GM12801 (cell line): Measurements from ENCODE around the gene FNDC3B.

Experiments
- CTCF ChIP-seq: IDR thresholded peaks from one replicate; pipeline ENCODE4 v1.5.1; 2011; ENCODE audit warnings: control low read depth; ENCODE audit not compliant: insufficient read length; ENCODE audit errors: extremely low read depth

FNDC3B gene

DNA sequence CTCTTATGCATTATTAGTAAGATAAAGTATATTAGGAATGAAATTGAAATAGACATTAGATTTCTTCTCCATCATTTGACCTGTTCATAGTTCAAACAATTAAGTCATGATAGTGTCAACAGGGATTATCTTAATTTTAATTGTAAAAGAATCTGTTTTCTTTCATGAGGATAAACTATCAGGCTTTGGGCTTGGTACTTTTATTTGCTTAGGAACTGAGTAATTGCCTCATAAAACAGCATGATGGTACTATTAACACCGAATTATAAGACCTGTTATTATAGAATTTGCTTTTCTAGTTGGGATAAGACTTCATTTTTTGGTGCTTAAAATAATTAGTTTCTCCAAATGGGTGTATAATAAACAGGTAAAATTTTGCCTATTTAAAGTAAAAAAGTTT, 71.8 kb downstream of the FNDC3B start:
- no peak for TF ChIP-seq CTCF

DNA sequence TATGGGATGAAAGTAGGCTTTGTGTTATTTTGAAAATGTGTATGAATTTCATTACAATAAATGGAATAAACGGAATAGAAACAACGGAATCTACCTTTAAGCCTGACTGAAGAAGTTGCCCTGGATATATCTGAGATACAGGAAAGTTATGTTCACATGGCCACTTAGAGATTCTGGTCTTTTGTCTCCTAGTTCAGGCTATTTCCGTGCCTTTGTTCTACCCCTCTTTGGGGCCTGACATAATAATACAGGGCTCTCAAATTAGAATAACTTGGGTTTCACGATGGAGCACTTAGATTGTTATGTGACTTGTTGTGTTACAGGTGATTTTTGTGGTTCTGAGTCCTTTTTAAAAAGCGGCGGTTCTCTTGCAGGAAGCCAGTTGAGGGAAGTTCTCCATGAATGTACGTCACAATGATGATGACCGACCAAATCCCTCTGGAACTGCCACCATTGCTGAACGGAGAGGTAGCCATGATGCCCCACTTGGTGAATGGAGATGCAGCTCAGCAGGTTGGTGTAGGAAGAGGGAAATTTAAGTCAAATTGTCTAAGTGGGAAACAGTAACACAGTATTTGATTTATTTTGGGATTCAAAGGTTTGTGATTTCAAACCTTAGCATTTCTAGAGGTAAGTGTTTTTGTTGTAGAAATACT, 72.8 kb downstream of the FNDC3B start:
- TF ChIP-seq CTCF, result no peak

GRCh38 chr3:172112734-172113120, 73.3 kb downstream of the FNDC3B start:
- no peak for TF ChIP-seq CTCF

GRCh38 chr3:172113710-172114109, 74.3 kb downstream of the FNDC3B start:
- TF ChIP-seq CTCF, result no peak

DNA sequence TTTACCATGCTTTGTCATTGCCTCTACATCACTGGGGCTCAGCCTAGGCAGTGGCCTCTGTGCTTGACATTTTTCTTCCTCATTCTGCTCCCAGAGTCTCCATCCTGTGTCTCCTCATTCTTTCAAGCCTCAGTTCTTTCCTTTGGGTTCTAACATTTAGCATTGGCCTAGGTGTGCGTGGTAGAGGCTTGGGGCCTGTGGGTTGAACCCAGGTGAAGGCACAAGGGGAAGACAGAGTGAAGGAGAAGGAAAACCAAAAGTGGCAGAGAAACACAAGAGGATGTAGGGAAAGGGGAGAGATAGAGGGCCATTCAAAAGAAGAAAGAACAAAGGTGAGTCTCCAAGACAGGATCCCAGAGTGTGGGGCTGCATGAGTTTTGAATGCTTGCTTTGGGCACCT, 75.7 kb downstream of the FNDC3B start:
- TF ChIP-seq CTCF, result no peak

DNA sequence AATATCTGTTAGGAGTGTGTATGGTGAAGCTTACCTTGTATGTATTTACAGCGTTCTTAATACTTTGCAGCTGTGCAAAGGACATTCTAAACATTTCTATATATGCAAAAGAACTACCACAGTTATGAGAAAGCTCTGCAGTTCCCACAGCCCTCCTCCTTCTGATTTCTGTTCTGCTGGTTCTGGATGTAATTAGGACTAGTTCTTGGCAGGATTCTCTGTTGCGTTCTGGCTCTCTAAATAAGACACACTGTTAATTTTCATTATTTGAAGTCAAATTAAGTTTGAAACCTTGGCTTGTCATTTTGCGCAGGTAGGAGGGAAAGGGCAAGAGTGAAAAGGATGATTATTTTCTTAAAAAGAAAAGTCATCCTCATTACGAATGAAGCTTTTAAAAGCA, 76.4 kb downstream of the FNDC3B start:
- no peak for TF ChIP-seq CTCF

DNA sequence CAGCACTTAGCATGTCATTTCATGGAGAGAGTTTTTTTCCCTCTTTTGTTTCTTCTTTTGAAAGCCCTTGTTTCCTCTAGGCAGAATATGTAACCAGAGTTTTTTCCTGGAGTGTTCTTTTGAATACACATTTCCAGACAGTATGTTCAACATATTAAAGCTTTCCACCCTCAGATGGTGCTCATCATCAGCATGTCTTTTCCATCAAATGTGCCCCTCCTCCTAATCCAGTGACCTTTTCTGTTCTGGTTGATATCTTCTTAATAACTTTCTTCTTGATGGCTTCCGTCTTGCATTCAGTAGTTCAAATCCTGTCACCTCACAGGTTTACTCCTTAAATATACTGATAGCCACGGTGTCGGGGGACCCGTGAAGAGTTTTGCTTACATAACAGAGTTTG, 78.6 kb downstream of the FNDC3B start:
- TF ChIP-seq CTCF, result no peak
